NCI-H187 treated with DMSO at 0.1 percent for 48 hours (cell line): ENCODE results near the gene CGN.
A peak's percentile ranks its signal among the peaks of the same experiment; 100 is the strongest.

ENCODE experiments used
- DNase-seq: peaks from one replicate; lab custom pipeline; 2025; lab: John Stamatoyannopoulos, UW

CGN gene, protein sequence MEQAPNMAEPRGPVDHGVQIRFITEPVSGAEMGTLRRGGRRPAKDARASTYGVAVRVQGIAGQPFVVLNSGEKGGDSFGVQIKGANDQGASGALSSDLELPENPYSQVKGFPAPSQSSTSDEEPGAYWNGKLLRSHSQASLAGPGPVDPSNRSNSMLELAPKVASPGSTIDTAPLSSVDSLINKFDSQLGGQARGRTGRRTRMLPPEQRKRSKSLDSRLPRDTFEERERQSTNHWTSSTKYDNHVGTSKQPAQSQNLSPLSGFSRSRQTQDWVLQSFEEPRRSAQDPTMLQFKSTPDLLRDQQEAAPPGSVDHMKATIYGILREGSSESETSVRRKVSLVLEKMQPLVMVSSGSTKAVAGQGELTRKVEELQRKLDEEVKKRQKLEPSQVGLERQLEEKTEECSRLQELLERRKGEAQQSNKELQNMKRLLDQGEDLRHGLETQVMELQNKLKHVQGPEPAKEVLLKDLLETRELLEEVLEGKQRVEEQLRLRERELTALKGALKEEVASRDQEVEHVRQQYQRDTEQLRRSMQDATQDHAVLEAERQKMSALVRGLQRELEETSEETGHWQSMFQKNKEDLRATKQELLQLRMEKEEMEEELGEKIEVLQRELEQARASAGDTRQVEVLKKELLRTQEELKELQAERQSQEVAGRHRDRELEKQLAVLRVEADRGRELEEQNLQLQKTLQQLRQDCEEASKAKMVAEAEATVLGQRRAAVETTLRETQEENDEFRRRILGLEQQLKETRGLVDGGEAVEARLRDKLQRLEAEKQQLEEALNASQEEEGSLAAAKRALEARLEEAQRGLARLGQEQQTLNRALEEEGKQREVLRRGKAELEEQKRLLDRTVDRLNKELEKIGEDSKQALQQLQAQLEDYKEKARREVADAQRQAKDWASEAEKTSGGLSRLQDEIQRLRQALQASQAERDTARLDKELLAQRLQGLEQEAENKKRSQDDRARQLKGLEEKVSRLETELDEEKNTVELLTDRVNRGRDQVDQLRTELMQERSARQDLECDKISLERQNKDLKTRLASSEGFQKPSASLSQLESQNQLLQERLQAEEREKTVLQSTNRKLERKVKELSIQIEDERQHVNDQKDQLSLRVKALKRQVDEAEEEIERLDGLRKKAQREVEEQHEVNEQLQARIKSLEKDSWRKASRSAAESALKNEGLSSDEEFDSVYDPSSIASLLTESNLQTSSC

DNA sequence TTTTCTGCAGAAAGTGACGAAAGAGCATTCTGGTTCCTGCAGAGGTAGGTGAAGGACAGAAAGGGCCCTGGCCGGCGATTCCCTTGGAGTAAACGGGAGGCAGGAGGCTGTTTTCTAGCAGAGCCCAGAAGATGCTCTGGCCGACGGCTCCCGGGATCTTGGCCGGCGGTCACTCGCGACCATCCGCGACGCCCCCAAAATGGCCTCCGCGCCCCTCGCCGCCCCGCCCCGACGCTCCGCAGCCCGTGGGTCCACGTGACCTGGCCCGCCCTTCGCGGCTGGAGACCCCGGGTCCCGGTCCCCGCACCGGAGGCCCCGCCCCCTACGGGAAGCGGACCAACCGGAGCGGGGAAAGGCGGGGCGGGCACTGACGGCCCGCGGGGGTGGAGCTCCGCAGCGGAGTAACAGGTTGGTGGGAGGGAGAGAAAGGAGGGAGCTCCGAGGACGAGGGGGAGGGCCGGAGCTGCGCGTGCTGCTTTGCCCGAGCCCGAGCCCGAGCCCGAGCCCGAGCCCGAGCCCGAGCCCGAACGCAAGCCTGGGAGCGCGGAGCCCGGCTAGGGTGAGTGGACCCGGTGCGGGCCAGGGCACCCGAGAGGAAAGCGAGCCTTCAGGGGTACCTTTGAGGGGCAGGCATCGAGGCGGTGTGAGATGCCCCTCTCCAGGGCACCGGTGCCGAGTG is at the start of gene CGN:
Gene CGN, plus strand, starts transcription at position 431 of the 679 bp plus-strand sequence. CDS start 7,133 bp downstream, outside the sequence.
- peak; percentile 96 for DNase-seq

DNA sequence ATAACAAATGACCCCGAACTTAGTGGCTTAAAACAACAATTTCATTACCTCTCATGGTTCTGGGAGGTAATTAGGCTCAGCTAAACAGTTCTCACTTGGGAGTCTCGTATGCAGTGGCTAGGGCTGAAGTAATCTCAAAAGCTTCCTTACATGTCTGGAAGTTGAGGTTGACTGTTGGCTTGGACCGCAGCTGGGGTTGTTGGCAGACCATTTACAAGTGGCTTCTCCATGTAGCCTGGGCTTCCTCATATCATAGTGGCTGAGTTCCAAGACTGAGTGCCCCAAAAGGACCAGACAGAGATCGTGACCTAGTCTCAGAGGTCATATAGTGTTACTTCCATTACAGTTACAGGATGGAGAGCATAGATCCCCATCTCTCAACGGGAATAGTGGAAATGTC is 49.5 kb upstream of the CGN start:
- DNase-seq = no peak

DNA sequence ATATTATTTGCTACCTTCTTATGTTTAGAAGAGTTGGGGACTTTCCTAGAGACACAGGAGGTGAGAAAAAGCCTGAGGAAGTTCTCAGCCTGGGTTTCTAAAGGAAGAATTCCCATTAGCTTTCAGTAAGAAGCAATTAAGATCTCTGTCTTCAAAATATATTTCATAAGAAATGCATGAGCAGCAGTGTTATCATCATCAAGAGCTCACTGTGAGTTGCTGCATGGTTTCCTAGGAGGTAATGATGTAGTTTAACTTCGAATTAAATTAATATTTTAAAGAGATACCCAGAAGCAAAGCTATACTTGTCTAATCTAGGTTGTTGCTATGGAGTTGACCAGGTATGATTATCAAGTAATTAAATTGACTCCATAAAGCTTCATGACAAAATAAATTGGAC is 46.2 kb upstream of the CGN start:
- no peak for DNase-seq

DNA sequence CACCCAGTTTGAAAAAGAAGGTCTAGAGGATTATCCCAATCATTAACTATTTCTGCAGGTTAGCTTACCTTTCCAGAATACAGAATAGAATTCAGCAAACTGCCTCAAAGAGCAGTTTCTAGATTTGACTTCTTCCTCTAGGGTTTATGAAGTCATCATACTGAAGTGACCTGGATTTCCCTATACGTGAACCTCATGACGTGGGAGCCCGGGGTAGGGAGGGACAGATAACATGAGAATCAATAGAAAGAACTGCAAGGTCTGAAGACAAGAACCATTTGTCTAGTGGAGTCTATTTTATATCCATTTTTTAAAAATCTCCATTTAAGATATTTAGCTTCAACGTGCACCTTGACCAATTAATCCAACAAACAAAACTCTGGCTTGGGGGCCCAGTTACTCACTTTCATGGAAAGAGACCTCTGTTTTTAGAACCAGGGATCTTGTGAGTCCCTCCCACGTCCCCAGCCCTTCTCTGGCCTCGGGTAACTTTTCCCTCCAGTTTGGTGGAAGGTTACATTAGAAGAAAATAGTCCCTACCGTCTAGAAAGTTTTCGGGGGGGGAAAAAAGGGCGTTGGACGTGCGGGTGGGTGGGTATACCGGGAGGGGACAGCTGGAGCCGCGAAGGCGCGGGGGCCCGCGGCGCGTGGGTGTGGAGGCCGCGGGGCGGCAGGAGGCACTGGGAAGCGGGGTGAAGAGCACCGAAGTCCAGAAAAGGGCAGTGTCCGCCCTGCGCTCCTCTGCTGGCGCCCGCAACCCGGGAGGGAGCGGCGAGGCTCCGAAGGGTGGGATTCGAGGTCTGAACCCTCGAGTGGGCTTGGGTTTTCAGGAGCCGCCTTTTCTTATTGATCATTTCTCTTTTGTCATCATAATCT is 38.1 kb upstream of the CGN start:
- no peak for DNase-seq

DNA sequence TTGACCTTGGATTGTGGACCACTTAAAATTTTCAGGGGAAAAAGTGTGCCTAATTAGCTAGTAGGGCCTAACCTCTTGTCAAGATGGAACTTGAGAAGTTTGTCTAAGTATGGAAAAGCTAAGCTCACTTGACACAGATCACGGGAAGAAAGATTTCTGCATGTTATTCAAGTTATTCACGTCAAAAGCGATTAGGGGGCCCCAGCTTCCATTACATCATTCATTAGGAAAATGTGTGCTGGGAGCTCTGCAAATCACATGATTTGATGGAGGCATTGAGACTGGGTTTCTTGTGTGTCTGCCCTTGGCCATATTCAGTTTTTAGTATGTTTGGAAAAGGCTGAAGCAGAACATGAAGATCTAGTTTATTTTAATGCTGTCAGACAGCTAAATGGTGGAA is 36.4 kb upstream of the CGN start:
- DNase-seq = no peak

DNA sequence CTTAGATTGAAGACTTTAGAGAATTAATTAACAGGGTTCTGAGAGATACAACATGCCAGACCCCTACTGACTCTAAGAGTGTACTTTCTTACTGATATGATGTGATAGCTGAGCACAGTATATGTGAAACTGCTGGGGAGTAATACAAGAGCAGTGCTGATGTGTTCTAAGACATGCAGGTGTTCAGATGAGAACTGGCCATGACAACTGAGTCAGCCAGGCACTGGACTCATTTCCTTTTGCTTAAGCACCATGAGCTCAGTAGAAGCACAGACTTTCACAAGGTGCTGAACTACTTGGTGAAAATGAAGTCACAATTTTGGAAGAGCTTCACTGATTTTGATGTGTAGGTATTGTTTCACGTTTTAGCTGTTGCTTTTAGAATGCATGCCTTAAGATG is 36.0 kb upstream of the CGN start:
- no peak for DNase-seq

DNA sequence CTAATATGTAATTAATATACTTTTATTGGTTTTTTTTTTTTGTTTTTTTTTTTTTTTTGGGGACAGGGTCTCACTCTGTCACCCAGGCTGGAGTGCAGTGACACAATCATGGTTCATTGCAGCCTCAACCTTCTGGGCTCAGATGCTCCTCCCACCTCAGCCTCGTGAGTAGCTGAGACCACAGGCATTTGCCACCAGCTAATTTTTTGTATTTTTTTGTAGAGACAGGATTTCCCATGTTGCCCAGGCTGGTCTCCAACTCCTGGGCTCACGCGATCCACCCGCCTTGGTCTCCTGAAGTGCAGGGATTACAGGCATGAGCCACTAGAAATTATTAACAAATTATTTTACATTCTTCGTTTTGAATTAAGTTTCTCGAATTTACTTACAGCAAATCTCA is 35.1 kb upstream of the CGN start:
- no peak for DNase-seq

DNA sequence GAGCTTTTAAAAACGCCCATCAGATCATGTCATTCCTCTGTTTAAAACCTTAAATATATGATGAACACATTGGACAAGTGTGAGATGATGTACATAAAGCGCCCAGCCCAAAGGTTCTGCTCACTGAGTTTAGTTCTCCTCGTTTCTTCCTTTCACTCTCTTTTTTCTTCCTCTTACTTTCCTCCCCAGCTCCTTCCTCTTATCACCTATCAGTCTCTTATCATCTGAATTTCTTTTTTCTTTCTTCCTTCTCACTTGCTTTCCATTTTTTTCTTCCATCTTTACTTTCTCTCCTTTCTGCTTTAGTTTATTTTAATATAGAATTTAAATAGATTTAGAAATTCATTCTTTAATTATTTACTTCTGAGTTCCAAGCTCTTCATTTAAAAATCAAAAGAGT is 34.1 kb upstream of the CGN start:
- DNase-seq = no peak

DNA sequence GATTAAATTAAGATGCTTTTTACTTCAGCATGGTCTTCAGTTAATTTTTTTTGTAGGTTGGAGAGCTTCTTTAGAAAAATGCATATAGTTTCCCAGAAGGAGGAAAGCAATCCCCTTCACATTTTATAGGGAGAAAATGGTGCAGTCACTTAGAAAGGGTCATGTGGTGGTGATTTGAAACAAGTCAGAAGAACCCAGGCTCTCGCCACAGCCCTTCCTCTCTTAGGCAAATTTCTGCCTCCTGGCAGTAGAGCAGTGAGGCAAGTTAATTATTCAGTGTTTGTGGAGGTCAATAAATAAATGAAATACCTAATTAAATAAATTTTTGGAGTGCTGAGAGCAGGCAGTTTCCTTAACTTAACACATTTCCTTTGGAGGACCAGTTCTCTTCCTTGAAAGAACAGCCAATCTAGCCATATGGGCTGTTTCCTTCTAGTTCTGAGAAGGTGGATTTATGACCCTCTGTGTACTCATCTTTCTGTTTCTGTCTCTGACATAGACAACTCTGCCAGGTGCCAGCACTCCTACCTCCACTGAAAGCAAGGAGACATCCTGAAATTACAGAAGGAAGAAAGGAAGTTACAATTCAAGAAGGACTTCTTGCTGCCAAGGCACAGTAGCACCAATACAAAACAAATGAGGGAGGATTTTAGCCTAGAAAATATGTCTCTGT is 32.9 kb upstream of the CGN start:
- DNase-seq = no peak

DNA sequence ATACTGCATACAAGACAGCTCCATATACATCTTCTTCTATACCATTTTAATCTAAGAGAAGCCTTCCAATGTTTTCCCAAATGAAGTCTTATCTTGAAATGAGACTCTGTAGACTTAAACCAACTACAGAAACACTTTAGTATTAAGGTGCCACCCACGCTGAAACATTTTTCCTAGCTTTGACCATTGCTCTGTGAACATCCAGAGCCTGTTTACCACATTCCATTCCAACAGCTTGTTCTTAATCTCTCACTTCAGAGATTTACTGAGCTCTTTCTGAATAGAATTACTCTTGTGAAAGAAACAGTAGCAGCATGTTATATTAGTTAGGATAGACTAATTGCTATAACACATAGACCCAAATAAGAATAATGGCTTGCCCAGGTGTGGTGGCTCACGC is 32.3 kb upstream of the CGN start:
- DNase-seq = no peak

DNA sequence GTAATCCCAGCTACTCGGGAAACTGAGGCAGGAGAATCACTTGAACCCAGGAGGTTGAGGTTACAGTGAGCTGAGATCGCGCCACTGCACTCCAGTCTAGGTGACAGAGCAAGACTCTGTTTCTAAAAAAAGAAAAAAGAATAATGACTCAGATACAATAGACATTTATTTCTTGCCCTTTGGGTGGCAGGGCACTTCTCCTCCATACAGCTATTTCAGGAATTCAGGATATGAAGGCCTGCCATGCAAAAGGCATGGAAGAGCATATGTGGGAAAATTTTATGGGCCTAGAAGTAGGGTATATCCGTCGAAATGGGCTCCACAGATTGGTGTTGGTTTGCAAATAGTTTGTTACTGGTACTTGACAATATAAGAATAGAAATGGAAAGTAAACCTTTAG is 31.7 kb upstream of the CGN start:
- DNase-seq = no peak

DNA sequence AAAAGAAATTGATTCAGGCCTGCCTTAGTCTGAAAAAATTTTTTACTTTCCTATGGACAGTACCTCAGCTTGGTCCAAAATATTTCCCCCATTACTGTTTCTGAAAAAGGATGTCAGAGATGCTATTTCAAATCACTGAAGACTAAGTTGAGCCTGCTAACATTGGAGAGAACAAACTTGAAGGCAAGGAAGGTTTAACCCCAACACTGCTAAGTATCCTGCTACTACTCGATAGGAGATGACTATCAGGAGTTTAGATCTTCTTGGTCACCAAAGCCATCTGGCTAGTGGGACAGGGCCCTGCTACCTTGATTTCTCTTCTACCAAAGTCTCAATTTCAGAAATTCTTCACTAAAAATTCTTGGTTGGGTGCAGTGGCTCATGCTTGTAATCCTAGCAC is 29.2 kb upstream of the CGN start:
- no peak for DNase-seq

DNA sequence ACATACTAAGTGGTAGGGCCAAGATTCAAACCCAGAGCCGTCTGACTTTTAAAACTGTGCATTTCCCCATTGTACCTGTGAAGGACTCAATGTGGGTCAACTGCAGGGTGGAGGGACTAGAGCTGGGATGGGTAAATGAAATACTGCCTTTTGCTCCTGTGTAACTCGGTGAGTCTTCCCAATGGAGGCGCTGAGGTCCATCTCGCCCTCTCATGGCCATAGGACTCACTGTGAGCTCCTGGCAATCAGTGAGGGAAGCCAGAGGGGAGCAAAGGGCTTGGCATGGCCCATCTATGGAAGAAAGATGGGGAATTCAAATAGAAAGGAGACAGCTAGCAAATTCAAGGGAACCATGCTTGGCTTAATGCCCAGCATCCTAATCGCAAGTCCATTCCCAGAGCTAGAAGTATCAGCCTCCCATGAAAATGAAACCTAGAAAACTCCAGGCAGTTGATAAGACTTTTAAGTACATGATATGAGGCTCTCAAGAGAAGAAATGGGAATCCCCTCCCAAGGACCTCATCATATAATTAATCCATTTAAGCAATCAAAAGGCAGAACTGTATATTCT is 25.4 kb upstream of the CGN start:
- DNase-seq = no peak

DNA sequence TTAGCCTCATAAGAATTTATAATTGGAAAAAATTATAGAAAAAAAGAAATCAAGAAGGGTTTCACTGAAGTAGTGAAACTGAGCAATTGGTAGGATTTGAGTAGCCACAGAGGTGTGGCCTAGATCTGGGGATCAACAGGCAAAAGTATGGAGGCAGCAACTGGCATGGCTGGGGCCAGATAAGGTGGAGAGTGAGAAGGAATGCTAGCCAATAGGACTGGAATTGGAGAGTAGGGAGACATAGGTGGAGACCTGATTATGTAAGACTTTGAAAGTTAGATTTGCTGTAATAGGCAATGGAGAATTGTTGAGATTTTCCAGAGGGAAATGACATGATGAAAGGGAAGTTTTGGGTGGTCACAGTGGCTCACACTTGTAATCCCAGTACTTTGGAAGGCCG is 24.6 kb upstream of the CGN start:
- DNase-seq = no peak

DNA sequence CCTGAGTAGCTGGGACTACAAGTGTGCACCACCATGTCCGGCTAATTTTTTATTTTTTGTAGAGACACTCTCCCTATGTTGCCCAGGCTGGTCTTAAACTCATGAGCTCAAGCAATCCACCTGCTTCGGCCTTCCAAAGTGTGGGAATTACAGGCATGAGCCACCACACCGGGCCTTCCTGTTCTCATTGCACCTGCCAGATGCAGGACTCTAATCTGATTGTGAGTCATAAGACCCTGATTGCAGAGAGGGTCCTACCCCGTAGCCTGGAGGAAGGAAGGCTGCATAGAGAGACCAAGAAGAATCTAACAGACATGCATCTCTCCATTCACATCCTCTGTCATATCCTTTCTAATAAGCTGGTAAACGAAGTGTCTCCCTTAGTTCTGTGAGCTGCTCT is 19.5 kb upstream of the CGN start:
- no peak for DNase-seq

DNA sequence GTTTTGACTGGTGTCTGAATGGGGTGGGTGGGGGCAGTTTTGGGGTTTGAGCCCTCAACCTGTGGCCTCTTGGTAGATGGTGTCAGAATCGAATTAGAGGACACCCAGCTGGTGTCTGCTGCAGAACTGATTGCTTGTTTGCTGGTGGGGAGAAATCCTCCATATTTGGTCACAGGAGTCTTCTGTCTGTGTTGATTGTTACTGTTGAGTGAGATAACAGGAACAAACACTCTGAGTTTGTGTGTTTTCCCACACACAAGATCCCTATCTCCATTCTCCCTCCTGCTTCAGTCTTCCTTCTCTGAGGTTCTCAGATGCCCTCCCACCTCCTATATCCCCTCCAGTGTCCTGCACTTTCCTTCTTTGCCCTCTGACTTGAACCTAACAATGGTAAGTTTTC is 19.1 kb upstream of the CGN start:
- DNase-seq = no peak

DNA sequence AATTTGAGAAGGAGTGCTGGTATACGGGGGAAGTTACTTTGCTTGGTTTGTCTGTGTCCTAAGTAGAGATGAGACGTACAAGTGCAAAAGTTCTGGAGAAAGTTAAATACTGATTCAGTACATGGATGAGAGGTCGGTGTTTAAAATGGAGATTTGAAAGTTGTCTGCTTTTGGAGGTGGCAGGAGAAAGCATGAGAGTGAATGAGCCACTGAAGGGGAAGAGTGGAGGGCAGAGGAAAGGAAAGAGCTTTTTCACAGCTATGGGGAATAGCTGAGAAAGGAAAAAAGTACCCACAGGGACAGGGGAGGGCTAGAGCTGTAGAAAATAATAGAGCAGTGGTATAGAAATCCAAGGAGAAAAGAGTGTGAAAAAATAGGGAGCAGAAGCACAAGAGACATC is 18.1 kb upstream of the CGN start:
- DNase-seq = no peak

DNA sequence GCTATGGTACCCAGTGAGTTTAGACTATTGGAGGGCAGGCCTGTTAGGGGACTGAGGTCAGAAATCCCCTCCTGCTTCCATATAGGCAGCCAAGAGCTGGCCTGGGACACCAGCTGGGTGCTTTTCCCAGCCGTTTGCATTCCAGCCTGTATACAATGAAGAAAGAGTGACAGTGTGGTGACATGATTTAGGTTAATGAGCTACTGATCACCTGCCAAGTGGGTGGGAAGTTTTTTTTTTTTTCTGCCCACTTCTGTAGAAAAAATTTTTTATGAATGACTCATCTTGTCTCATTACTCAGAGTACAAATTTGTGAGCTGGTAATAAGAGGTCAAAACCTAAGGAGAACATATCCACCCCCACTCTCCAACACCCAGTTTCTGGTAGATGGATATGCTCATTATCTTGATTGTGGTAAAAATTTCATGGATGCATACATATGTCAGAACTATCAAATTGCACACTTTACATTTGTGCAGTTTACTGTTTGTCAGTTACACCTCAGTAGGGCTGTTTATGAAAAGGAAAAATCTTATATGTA is 16.4 kb upstream of the CGN start:
- no peak for DNase-seq

DNA sequence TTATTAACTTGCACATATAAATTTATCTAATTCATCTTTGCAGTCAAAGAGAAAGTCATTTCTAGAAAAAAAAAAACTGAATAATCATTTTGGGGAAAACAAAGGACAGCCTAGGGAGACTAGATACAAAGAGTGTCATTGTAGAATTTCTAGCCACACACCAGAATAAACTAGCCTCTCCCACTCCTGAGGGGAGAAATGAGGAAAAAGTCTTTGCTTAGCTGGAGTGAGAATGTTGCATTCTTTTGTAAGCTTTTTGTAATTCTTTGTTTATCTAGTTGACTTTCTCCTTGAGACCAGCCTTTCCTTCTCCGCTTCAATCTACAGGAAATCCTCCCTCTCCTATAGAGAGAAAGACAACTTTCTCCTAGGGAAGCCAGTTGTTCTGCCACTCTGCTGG is 15.9 kb upstream of the CGN start:
- no peak for DNase-seq

DNA sequence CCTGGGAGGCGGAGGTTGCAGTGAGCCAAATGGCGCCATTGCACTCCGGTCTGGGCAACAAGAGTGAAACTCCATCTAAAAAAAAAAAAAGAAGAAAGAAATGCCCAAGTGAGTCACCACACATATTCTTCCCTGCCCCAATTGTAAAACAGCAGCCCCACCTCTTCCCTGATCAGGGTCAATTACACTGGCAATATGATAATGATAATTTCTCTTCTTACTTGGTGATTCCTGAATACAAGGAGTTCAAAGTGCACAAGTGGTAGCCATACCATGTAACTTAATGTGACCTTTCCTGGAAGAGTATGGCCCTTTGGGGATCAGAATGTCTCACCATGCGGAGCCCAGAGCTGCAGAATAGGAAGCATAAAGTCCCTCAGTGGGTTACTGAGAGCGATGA is 11.8 kb upstream of the CGN start:
- DNase-seq = no peak
